Lung microvascular endothelial cell (primary cell): Measurements from ENCODE around the gene TSC22D1. TPM values are rescaled to one million over a fixed set of nuclear protein-coding genes. Genes with fewer than 3 reads are reported as not detected.

Experiments used
- DNase-seq, 2 donors: peaks; one replicate each; pipeline versions ENCODE4 v3.0.0 to v3.0.0-alpha.2; 2010; ENCODE audit warnings: low read depth in 2 of 2
- total RNA-seq: library from RNA; depleted of rRNA; stranded (reverse); fragments of >200 nt; gene quantifications from 2 replicates; pipeline ENCODE4 v1.2.1, GENCODE V29; 2014

Gene TSC22D1
- total RNA-seq, 1 donor from 2014 or later = 69.8 TPM

DNA sequence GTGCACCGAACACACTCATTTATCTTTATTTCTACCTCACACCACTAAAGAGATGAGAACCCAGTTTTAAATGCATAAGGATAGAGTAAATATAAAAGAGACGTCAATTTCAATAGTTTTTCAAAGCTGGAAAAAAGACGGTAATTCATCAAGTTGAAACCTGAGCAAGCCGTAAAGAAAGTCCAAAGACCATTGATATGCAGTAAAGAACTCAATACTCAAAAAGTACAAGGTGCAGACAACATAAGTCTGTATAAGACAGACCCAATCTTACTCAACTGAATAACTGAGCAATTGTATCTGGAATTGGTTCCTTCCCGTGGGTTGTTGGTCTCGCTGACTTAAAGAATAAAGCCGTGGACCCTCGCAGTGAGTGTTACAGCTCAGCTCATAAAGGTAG is 120.4 kb downstream of the TSC22D1 start:
- no peak for DNase-seq

DNA sequence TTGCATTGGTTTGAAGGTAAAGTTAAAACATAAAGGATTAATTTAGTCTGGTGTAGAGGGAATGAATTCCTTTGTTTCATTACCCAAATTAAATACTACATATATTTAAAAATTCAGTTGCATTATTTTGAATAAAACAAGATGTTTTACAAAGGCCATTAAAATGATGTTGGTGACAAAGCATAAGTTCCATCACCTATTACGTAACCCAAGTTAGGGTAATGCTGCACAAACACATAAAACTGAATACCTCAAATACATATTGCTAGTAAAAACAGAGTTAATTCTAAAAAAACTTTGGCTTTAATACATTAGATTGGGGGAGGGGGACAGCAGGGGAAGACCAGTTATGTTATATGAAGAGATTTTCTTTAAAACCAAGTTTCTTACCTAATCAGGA is 122.2 kb downstream of the TSC22D1 start:
- DNase-seq = no peak

DNA sequence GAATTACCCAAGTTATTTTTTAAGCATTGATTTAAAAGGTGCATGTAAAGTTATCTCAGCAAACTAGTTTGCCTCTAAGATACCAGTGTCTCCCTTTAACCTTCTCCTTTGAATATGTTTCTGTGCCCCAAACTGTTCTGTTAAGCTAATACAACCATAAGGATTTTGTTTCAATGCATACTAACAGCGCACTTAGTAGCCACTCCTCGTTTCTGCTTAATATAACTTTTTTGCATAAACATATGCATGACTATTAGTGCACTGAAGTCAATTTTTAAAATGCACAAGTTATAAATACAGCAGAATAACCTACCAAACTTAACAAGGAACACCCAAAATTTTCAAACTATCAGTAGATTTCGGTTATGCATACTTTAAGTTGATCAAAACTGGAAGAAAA is 123.1 kb downstream of the TSC22D1 start:
- DNase-seq = no peak

DNA sequence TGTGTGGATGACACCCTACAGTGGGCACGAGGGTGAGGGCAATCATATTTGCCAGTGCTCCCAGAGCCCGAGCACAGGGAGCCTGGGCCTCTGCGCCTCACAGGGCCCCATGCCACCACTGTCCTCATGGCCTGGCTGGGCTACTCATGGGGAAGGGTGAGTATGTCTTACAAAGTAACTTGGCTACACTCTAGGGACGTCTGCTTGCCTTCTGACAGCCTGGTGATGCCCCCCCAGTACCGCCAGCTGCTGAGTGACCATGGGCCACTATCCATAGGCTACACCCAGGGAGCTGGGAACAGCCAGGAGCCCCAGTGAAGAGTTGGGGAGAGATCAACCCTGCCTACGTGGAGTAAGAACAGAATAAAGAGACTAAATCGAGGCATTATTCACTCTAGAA is 123.7 kb downstream of the TSC22D1 start:
- DNase-seq = no peak

DNA sequence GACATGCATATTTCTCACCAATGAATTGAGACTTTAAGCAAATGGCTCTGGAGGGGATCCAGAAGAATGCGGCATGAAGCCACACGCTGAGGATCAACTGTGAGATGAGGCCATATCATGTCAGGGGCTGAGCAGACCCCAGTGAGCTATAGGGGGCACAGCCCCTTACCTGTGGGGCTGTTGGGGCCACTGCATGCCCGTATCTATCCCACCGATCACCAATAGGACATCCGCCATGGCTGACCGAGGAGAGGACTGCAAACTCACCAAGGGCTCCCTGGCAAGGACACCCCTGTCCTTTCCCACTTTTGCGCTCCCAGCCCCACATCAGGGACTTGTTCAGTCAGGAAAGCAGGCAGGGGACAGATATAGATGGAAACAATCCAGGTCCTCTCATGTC is 124.5 kb downstream of the TSC22D1 start:
- no peak for DNase-seq

DNA sequence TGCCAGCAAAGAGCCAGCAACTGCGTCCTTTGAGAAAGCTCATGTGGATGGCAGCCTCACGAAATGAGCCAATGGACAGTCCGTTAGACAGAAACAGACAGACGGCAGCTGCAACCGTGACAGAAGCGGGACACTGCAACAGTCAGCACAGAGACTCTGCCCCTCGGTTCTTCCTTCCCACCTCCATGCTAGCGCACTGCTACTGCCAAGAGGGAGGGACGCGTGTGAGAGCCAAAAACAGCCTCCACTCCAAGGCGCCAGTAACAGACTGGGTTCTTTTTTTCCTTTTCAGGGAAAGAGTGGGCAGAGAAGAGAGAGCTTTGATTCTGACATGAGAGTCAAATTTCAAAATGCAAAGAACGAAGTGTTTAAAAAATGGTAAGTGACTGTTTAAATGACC is 125.0 kb downstream of the TSC22D1 start:
- no peak for DNase-seq

DNA sequence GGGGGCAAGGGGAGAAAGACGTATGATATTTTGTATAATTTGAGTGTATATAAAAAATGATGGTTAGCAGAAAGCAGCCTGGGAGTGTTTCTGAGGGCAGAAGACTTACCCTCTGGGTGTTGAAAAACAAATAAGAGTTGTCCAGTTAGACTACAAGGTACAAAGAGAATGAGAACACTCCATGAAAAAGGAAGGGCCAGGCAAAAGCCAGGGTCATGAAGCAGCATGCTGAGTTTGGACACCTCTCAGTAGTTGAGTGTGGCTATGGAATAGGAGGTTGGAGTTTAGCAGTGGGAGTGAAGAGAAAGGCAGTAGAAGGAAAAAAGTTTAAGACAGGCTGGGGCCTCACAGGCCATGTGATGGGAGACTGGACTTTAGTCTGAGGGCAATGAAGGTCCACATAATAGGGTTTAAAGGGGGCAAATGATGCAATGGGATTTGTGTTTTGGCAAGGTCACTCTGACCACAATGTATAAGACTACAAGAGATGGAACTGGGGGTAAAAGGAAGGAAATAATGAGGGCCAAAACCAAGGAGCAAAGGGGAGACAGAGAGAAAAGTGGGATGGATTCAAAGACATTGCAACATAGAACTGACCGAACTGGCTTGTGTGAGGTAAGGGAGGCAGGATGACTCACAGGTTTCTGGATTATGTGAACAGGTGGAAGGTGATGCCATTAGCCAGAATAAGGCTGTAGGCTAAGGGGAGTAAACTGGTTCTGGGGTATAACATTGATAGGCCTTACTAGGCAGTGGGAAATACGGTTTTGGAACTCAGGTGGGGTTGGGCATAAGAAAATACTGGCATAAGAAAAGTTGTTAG is 125.9 kb downstream of the TSC22D1 start:
- DNase-seq = no peak

DNA sequence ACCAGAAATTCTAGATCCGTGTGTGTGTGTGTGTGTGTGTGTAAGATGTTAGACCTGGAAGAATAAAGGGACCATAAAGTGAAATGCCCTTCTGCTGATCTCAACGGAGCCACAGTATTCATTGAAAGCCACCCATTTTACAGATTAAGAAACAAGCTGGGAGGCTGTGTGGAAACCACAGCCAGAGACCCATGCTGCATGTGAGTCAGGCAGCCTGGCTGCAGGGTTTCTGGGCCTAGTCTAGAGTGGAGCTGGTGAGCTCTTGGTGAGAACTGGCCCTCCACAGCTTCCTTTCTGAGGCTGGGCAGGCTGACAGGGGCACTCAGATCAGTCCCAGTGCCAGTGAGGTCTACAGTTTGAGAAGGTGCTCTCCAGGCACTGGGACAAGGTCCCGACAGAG is 127.3 kb downstream of the TSC22D1 start:
- no peak for DNase-seq

DNA sequence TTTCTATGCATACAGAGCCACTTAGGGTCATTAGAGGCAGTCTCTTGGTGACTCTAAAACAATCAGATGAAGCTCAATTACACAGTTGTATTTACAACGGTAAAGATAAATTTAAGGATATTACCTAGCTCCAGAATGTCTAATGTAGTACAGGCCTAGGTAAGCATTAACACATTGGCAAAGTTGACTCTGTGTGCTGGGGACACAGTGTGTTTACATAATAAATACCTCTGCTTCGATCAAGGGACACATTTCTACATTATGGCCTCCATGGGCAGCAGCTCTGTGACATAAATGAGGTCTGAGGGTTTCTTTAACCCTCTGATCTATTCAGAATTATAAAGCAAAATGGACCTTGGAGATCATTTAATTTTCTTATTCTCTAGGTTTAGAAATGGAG is 127.8 kb downstream of the TSC22D1 start:
- DNase-seq = no peak

DNA sequence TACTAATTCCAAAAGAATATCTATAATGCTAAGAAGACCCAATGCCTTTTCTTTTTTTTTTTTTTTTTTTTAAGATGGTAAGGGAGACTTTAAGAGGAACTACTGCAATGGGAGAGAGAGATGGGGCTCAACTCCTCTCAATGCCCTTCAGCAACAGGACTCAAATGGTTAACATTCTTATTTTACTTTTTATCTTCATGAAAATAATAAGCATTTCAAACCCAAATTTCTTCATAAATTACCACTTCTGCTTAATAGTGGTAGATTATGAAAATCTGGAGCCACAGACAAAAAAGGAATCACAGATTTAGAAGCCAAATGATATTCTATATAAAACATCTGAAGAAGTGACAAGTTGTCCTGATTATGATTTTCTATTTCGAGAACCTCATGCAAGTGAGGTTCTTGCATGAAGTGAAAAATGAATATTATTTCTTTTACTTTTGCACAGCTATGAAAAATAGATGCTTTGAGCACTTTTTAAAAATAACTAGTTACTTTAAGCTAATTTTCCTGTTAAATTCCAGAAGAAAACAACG is 128.3 kb downstream of the TSC22D1 start:
- no peak for DNase-seq

DNA sequence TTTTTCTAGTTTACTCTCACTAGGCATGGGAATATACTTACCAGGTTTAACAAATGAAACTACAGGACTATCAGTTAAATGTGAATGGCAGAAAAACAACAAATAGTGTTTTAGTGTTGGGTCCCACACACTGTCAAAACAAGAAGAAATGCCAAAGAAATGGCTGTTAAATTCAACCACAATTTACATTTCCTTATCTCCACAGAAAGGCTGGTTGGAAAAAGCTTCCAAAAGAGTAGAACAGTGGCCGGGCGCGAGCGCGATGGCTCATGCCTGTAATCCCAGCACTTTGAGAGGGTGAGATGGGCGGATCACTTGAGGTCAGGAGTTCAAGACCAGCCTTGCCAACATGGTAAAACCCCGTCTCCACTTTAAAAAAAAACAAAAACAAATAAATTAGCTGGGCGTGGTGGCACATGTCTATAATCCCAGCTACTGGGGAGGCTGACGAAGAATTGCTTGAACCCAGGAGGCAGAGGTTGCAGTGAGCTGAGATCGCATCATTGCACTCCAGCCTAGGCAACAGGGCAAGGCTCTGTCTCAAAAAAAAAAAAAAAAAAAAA is 136.0 kb downstream of the TSC22D1 start:
- no peak for DNase-seq

DNA sequence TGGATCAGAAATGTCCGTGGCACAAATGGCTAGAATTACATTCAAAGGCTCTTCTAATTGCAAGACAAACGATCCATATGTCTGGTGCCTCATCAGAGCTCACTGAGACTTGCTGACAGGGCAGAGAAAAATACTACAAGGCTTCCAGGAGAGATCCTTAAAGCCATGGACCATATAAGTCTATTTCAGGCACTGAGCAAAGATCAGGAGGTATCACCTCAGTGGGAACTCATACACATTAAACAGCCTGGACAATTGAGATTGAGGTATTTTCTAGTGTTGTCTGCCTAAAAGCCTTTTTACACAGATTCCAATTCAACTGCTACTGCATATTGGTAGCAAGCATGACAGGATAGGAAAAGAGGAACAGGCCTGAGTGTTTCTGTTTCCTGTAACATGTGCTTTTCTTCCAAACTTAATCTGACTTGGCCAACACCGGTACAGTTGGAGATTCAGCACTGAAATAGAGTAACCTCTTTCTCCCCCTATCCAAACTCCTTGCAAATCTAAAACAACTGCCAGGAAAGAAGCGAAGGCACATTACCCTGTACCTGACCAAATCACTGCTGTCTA is 136.6 kb downstream of the TSC22D1 start:
- DNase-seq = peak in 1 of 2 donors; percentile 41

DNA sequence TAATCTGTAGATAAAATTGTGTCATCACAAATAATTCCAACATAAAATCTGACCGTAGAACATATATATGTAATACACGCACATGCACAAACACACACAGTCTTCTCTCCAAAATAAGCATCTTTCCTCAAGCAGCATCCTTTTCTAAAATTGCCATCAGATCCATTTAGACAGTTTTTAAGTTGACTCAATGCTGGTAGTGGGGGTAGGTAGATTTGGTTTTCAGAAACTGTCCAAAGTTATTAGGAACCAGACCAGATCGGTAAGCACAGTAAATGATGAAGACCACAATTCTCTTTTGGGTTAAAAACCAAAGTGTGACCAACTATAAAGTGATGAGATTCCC is 137.9 kb downstream of the TSC22D1 start:
- no peak for DNase-seq

DNA sequence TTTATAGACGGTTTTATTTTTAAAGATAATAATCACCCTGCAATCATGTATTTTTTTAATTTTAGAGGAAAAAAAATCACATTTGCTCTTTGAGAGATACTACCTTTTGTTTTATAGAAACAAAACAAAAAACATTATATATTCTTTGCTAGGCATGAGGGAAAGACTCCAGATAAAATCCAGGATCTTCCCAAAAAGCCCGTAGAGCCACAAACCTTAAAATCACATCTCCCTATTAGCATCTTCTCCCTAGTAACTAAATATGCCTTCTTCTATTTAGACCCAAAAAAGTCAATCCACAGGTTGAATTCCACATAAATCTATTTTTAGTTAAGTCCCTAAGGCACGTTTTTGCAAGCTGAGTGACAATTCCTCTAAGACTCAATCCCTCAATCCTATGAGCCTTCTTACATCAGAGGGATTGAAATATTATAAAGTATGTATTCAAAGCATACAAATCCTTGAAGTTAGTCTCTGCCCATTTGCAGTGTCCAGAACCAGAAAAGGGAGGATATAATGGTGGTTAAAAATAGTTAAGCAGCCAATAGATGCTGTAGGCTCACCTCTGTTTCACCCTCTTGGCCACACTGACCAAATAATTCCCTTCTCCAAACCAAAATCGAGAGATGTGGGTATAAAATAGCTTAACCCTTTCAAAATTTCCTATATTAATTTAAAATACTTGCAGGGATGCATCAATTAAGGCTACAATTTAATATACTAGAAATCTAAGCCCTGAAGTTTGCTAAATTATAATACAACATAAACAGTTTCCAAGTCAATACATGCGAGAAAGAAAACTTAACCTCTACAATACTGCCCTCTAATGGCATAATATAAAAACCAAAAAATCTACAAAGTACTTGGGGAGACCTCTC is 138.5 kb downstream of the TSC22D1 start:
- DNase-seq = peak; percentile 59 to 69

DNA sequence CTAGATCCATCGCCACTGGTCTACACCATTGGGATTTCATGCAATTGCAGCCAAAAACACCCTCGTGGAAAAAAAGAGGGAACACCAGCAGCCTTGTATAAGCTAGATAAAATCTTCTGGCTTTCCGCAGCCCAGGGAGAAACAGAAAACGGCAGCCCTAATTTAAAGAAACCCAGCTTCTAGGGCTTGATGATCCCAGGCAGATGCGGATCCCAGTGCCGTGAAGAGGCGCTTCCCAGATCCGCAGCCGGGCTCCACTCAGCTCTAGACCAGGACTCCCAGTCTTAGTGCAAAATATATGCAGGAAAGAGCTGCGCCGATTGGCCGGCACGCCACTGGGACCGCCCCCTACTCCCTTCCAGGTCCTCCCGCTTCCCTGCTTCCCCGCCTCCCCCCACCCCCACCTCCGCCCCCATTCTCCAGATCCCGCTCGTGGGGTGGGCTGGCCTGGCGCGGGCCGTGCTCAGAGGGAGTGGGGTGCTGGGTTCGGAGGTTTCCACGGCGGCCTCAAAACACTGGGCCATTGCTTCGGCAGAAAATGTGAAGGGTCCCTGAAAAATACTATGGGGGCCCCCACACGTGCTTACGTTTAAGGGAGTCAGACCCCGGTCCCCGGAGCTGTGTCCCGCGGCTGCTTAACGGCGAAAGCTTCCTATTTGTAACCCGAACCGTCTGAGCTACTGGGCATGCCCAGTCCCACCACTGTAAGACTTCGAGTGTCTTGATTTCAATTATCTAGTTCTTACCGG is 139.4 kb downstream of the TSC22D1 start:
- peak; percentile 96 for DNase-seq

DNA sequence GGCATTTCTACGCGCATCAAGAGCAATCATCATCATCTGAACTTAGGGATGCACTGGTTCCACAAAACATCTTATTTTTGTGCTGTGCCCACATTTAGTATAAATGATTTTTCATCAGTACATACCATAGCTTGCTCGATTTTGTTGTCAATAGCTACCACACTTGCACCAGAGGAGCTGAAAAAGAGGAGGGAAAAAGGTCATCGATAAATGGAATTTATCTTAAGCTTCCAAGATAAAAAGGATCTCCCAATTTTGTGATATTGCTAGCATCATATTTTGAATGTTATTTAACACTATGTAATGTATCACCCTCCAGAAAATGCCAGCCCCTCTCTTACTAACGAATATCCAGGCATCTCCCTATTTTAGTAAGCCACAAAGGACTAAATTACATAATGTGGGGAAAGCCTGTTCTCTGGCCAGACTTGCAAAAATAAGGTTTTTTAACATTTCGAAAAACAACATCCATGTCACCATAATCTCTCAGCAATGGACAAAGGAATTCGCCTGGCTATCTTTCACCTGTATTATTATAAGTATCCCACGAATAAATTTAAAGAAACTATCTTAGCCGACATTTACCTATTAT is 140.1 kb downstream of the TSC22D1 start:
- no peak for DNase-seq

DNA sequence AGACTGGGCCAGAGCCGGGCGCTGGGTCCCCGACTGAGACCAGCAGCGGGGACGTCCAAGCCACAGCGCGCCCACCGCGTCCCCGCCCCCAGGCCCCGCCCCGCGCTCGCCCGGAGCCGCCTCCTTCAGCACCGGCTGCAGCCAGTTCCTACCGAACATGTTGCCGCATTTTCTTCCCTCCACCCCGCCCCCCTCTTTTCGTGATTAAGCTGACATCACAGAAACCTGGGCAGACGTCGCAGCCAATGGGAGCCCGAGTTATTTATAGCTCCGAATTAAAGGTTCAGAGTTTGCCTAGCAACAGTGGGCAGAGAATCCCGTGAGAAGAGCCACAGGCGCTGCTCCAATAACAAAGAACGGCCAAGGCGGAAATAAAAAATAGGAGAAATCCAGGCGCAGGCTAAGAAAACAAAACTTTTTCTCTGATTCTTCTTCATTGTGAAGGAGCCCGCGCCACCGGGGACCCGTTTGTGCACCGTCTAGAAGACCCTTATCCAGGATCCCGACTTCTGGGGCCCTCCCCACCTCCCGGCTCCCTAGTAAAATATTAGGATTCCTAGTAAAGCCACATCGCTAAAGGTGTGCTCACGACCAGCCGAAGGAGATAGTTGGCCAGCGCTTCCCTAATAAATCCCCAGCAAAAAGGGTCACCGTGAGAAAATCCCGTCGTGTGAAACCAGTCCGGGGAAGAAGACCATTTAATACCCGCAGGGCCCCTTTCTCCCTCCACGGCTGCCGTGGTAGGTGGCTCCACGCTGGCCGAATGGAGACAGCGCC is 140.8 kb downstream of the TSC22D1 start:
- peak; percentile 98 to 99 for DNase-seq

DNA sequence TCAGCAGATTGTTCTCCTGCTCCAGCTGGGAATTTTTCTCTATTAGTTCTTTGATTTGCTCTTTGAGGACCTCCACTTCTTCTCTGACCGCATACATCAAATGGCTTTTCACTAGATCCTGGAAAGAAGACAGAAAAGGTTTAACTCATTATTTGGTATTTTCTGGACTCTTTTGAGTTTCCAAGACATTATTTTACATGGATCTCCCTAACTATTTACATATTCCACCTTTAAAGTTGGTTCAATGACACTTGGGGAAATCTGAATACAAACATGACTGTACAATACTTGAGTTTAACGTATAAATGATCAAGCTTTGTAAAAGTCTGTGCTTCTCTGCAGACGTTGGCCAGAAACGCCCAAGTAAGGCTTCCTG is 141.4 kb downstream of the TSC22D1 start:
- no peak for DNase-seq

DNA sequence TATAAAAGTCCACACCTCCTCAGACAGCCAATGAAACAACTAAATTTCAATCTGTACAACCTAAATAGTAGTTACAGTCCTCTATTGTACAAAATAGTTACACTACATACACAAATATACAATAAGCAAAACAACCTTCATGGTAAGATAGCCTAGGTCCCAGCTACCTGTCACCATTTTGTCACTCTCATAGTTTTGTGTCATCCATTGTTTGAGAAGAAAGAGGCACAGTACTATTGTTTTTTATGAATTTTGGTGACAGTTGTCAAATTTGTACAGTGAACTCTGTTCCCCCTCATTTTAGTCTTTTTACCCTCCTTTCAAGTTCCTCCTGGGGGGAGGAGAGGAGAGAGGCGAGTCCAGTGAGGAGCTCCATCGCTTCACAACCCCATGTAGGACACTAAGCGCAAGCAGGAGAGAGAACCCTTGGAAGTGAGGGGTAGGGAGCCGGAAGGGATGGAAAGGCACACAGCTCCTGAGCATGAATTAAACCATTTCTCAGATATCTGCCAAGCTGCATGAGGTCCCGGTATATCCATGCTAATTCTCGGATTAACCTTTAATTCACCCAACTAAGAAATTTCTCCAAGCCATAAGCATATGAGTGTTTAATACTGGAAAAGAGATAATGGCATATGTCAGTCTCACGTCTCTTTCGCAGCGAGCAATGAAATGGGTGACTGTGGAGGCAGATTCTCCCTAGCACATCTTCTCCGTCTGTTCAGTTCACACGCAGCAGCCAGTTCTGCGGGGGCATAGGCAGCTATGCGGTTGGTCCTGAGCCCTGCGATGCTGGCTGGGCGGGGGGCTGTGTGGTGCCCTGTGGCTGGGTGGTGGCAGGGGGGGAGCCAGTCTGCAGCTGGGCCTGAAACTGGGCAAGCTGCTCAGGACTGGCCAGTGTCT is 142.0 kb downstream of the TSC22D1 start:
- no peak for DNase-seq
